HG03060 (cell line): Measurements from ENCODE around the gene LMO7.

Source experiments
- ATAC-seq: cut with Tn5 transposase; IDR thresholded peaks from one replicate; pipeline ENCODE4 v1.9.1; 2021; ENCODE audit warnings: low read depth, moderate number of reproducible peaks; ENCODE audit not compliant: unreplicated experiment

The LMO7 gene

DNA sequence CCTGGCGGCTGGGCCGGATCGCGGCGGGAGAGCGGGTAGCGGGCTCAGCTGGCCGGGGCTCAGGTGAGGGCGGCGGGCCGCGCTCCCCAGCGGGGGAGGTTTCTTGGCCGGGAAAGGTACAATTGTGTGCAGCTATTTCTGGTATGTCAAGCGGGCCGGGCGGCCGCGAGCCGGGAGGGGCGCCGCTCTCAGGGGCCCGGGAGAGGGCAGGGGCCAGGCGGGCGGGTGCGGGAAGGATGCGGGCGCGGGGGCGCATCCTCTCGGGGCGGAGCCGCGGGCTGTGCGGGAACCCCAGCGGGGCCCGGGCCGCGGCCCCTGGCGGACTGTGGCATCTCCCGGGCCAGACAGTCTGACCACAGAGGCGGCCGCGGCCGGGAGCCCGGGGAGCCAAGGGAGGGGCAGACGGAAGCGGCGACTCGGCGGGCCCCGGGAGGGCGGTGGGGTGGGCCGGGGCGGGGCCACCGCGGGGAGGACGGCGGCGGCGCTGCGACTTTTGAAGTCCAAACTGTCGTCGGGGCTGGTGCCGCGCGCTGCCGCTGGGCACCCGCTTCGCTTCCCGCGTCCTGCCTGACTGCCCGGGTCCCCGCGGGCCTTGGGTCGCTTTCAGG is at the start of gene LMO7:
LMO7 (plus strand) TSS at position 503 of the 608 bp plus-strand sequence. CDS start 328 bp downstream, outside the sequence.
- ATAC-seq: peak; percentile 33

DNA sequence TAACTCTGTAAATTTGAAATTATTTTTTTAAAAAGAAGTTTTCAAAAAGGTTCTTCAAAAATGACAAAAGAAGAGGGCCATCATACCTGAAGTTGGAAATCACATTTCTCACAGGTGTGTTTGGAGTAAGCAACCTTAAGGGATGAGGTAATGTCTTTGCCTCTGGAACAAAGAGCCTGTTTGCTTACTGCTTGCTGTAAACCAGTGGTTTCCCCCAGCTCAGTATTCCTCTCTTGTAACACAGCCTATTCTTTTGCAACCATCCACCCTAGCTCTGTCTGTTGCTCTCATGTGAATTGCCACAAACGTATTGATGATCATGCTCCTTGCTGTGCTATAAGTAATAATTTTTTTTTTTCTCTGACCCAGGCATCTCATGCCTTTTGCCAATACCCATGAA is 48.5 kb upstream of the LMO7 start:
- no peak for ATAC-seq

DNA sequence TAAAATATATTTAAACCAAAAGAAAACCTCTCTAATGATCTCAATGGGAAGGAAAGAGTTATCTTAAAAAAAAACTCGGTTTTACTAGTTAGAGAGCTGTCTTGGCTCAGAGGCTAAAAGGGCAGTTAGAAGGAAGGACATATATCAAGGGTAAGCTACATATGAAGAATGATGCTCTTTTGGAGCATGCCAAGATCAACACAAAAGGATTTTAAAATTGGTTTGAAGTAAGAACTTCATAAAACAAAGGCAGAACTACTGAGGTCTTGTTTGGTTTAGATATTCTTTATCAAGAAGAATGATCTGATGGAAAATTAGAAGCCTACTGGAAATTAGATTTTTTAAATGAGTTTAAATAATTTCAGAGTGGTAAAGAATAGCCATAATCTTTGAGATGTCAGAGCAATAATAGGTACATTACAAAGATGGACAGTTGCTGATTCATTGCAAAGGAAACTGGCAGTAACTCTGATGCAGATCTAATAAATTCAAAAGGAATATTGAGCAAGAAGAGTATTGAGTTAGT is 39.4 kb upstream of the LMO7 start:
- ATAC-seq: no peak

DNA sequence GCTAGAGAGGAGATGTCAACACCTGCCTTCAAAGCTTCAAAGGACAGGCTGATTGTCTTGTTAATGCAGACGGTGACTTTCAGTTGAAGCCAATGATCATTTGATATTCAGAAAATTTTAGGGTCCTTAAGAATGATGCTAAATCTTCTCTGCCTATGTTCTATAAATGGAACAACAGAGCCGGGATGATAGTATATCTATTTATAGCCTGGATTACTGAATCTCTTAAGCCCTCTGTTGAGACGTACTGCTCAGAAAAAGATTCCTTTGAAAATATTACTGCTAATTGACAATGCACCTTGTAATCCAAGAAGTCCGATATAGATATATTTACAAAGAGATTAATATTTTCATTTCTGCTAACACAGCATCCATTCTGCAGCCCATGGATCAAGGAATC is 35.8 kb upstream of the LMO7 start:
- ATAC-seq: no peak

DNA sequence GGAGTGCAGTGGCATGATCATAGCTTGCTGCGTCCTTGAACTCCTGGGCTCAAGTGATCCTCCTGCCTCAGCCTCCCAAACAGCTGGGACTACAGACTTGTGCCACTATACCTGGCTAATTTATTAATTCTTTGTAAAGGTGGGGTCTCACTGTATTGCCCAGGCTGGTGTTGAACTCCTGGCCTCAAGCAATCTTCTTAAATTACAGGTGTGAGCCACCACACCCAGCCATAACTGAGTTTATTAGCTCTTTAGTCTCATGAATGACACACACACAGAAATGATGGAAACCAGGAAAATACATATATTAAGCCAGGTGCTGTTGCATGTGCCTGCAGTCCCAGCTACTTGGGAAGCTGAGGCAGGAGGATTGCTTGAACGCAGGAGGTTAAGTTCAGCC is 33.1 kb upstream of the LMO7 start:
- ATAC-seq: no peak

DNA sequence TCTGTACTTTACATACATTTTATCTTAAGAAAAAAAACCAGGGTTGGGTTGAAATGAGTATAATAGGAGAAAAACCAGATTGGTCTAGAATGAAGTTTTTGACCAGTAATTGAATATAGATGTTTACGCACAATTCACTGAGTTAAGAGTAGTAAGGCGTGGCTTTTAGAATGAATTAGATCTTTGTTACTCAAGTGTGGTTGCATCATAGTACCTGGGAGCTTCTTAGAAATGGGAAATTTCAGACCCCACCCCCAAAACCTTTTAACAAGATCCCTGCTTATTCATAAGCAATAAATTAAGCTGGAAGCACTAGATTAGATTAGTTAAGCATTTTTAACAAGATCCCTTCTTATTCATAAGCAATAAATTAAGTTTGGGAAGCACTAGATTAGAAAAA is 28.7 kb upstream of the LMO7 start:
- no peak for ATAC-seq

DNA sequence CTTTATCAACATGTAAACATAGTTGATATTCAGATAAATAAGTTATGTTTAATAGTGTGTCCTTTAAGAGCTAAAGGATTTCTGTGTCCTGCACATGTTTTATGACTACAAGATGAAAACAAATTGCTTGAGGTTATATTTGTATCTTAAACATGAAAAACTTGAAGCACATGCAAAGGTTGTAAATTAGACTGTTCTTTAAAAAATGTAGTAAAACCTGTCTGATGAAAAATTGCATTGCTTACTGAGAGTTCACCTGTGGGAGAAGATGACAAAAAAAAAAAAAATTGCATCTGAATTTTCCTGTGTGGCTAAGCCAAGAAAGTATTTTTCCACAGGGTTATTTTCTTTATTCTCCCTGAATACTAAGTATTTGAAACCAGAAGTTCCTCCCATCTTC is 25.7 kb upstream of the LMO7 start:
- ATAC-seq: no peak

DNA sequence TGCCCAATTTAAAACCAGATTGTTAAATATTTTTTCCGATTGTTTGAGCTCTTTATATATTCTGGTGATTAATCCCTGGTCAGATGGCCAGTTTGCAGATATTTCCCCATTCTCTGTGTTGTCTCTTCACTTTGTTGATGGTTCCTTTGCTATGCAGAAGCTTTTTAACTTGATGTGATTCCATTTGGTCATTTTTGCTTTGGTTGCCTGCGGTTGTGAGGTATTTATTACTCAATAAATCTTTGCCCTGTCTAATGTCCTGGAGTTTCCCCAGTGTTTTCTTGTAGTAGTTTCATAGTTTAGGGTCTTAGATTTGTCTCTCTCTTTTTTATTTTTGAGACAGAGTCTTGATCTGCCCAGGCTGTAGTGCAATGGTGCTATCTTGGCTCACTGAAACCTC is 23.8 kb upstream of the LMO7 start:
- ATAC-seq: no peak

DNA sequence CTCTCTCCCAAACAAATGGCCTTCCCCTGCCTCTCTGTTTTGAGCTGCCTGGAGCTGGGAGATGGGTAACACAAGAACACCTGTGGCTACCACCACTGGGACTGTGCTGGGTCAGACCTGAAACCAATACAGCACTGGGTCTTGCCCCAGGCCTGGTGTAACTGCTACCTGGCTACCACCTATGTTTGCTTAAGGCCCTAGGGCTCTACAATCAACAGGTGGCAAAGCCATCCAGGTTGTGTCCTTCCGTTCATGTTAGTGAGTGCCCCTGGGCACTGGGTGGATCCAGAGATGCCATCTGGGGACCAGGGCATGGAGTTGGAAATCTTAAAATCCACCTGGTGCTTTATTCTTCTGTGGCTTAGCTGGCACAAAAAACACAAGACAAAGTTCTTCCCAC is 18.9 kb upstream of the LMO7 start:
- no peak for ATAC-seq

DNA sequence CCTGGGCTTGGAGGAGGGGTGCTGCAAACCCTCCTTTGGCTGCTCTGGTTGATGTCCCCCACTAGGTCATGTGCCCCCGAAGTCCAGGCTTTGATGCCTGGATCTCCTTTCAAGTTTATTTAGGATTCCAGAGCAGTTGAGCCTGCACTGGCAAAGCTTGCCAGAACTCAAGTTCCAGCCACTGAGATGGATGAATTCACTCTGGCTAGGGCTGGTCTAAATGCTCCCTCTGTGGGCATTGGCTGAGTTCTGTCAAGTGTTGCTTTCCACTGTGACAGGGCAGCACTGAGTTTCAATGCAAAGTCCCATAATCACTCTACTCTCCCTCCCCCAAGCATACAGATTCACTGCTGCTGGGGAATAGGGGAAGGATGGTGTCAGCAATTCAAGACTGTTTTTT is 17.8 kb upstream of the LMO7 start:
- no peak for ATAC-seq

DNA sequence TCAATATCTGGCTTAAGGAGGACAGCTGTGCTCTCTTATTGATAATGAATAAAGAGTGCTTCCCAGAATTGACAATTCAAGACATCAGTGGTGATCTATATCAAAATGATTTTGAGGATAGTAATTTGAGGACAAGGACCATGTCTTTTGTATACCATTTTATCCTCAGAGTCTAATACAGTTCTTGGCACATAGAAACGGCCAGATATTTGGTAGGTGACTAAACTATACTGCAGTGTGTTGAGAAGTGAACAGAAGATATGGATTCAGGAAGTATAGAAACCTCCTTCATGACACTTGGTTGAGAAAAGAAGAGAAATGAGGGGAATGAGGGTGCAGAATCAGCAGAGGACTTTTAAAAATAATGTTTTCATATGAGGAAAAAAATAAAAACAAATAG is 16.1 kb upstream of the LMO7 start:
- no peak for ATAC-seq

DNA sequence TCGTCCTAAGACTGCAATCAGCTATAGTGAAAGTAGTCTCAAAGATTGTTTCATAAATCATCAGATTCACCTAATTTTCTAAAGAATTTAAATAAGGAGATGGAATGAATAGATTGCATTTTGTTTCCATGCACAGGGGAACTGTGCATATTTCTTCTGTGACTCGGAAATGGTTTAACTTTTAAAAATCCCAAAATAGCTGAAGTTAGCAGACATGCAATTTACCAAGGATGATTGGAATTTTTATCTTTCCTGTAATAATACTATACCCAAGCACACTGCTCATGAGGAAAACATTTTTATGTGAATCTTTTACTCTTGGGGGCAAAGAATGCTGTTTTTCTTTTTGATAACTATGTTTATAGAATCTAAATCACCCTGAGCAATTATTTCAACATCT is 15.0 kb upstream of the LMO7 start:
- ATAC-seq: no peak

DNA sequence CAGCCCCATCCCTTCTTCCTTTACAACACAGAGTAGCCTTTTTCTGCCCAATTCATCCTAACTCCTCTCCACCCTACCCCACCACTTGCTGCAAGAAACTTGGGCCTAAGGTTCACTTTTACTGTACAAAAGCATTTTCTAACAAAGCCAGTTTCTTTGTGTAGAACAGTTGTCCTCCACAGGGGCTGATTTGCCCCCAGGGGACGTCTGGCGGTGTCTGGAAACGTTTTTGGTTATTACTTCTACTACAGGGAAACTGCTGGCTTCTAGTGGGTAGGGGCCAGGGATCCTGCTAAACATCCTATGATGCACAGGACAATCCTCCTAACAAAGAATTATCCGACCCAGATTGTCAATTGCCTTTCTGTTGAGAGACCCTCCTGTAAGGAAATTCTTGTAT is 7.3 kb upstream of the LMO7 start:
- ATAC-seq: no peak

DNA sequence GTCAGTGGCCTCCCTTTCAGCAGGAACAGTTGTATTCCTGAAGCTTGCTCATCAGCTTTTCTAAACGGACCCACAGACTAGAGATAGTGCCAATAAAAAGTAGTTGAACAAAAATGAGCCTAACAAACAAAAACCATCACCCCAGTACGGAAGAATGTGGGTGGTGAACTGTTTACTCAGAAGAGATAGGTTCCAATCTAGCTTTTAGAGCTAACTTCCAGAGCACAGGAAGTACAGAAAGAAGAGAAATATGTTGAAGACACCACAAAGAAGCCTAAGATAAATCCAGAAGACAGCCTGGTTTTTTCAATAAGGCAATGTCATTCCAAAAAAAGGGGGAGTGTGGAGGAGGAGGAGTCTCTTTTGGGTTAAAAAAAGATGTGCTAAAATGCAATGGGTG is 2.8 kb upstream of the LMO7 start:
- ATAC-seq: no peak

DNA sequence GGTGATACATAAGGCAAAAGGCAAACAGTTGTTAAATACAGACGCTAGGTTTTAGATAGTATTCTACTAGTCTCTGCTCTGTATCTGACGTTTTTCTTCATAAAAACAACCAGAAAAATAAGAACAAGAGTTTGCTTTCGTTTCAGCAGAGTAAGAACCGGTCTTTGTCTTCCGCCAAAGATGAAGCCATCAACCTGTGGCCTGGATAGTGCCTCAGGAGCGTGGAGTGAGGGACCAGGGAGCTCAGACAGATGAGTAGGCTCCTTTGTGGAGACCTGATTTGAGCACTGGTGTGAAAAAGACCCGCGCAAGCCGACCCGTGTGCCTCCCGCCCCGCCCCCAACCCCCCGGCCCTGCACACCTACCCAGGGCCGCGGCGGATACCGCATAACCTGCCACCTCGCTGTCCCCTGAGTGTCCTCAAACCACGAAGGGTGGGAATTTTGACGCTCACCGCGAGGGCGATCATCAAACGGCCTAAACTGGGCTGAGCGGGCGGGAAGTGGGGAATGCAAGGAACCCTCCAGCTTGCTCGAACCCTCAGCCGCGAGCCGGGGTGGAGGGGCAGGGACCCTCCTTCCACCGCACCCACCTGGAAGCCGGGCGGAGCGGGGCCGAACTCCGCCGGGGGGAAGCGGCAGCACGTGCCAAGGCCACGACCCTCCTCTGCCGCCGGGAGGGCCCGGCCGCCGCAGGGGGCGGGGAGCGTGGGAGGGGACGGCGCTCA is 866 bp upstream of the LMO7 start:
- ATAC-seq: no peak

DNA sequence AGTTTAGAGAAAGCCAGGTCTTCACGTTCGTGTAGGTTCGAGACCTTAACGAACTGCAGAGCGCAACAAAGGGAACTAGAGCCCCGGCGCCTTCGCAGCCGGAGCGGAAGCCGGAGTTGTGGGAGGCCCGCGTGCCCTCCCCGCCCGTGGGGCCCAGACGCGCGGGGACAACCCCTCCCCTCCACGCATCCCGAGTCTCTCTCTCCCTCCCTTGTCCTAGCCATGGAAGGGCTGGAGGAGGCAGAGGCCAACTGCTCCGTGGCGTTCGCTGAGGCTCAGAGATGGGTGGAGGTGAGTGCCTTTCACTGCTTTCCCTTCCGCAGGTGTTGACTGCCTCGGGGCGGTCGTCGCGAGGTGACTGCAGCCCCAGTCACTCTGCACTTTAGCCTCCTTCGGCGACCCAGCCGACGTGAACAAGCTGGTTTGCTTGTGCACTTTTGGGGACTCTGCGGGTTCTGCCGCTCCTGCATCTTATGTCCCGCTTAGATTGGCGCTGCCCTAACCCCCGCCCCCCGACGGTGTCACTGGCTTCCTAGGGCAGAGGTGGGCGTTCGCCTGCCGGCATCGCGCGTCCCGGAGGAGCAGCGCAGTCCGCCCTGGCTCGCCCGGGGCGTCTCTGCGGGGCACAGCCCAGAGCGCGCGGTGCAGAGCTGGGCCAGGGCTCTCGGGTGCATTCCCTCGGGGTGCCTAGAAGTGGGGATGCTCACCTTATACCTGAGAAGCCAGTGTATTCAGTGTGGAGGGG is 478 bp downstream of the LMO7 start:
- peak; percentile 25 for ATAC-seq

DNA sequence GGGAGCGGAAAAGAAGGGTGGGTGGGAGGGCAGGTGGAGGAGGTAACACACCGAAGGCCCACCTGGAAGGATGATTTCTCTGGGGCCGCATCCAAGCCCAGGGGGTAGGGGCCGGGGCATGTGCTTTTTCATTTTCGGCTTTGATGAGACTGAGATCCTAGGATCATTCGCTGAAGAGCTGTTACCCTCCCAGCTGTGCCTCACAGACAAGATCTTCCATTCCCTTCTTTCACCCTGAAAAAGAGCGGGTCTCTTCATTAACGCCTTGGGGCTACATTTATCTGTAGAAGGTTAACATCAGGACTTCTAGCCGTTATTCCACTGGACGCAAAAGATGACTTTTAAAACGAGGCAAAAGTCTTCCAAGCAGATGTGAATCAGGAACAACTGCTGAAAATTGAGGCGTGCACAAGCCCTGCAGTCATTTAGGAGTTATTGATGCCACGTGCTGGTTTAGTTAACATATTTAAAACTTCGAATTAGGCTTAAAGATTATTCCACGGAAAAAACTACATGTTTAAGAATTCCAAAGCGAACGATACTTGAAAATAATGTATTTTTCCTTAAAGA is 1.1 kb downstream of the LMO7 start:
- ATAC-seq: no peak

DNA sequence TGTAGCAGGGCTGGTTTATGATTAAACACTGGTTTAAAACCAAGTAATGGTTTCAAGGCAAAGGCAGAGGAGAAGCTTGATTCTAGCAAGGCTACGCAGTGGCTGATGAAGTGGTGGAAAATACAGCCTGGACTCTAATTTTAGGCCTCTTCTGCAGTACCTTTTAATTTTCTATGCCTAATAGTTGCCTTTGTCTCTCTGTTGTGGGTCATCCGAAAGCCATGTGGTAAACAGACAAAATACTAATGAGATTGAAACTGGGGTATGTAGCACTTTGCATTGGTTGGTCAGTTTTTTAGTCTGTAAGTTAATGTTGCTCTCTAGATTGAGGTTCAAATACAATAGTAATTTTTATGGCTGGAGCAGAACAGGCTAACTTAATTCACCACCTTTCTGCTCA is 3.3 kb downstream of the LMO7 start:
- ATAC-seq: no peak

DNA sequence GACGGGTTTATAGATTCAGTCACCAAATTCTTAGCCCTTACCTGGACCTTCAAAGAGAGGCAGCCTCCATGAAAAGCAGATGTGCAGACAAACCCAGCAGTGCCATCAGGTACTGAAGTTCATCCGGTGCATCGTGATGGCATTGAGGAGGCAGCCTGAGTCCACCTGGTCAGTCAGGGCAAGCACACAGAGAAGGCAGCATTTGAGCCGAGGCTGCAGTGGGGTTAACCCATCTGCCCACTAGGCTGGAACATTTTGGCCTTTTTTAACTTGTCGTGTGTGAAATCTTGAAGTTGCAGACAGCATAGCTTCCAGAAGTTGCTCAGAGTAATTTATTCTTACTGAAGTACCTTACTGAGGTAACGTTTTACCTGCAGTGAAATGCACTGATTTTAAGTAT is 4.9 kb downstream of the LMO7 start:
- no peak for ATAC-seq

DNA sequence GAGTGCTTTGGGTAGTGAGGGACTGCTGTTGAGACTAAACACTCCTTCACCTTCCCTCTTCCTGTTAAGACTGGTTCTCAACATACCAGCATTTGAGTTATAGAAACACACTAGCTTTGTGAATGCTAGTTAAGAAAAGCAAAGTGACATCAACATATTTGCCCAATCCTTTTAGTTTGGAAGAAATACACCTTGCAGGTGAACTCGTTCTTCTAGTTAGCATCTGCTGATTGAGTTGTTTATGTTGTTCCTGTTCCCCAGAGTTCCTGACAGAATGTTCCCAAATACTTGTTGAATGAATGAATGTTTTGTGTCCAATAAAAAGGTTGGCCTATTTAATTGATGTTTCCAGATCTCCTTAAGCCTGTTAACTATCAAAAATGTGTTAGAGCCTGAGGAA is 7.1 kb downstream of the LMO7 start:
- no peak for ATAC-seq

DNA sequence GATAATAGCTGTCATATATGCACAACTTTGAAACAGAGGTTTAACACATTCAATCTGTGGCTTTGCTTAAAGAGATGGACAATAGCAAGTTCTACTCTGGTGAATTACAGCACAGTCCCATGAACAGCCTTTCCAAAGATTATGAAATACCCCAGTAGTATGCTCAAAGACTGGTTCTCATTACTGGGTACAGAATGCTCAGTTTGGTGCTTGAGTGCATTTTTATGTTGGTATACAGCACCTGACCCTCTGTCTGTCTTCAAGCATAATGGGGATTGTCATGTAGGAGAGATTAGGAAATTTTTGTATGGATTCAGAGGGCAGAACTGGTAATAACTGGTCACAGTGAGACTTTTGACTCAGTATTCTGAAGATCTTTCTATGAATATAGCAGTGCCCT is 7.6 kb downstream of the LMO7 start:
- ATAC-seq: no peak
